Esophagus muscularis mucosa (tissue), 4 donors: ENCODE results near the gene IL32.

ENCODE experiments used
- CTCF ChIP-seq, 3 experiments: fragments of 200-600 bp in 2 of 3; fragments of 450-650 bp in 1 of 3; sonication (generic) in 2 of 3; IDR thresholded peaks; one replicate each; pipeline ENCODE4 v1.5.1; 2017 to 2019; ENCODE audit warnings: antibody characterized with exemption in 3 of 3, mild to moderate bottlenecking in 2 of 3, moderate library complexity in 1 of 3
- EP300 ChIP-seq: sonication (generic); formaldehyde crosslinking; IDR thresholded peaks from one replicate; pipeline ENCODE4 v1.6.1; 2017; ENCODE audit warnings: antibody characterized with exemption
- POLR2A ChIP-seq: fragments of 450-650 bp; IDR thresholded peaks from one replicate; pipeline ENCODE4 v1.6.1; 2017; ENCODE audit warnings: antibody characterized with exemption, moderate library complexity, mild to moderate bottlenecking, low read depth
- POLR2AphosphoS5 ChIP-seq, 2 donors: sonication (generic); formaldehyde crosslinking; IDR thresholded peaks; one replicate each; pipeline ENCODE4 v1.6.1; 2017; ENCODE audit warnings: antibody characterized with exemption in 2 of 2

GRCh38 chr16:3098459-3099394 is 33.3 kb downstream of the IL32 start, which contains the start of gene ZSCAN10:
- TF ChIP-seq POLR2AphosphoS5 (IDR thresholded peaks at IDR 0.05), result no peak
- no peak for TF ChIP-seq POLR2A
- TF ChIP-seq CTCF (IDR thresholded peaks at IDR 0.05), result no peak
- TF ChIP-seq EP300, result no peak
